ENCODE data around the gene UTS2R.

DNA sequence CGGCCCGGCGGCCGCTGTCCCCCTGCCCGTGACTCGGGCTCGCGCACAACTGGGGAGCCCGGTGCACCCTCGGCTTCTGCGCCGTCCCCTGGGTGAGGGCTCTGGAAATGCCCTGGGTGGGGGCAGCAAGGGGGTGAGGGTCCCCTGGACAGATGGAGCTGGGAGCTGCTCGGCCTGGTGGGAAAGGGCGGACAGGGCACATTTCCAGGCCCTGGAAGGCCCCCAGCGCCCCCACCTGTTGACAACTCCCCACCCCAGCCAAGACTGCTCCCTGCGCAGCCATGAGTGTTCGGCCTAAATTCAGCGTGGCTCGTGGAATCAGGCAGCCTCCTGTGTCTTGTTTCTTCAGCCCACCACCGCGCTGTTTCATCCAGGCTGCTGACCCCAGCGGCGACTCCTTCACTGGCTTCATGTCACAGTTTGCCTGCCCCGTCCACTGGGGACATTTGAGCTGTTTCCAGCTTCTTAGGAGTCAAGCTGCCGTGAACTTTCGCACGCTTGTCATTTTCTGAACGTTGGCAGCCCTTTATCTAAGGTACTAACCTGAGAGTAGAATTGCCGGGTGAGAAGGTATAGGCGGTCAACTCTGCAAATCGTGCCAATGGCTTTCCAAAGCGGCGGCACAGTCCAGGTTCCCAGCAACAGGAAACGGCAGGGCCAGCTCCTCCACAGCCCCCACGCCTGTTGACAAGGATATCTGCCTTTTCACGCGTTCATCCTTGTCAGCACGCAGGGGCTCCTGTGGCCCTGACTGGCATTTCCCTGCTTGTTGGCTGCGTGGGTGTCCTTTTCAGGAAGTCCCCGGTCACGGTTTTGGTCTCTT is 895 bp downstream of the UTS2R start:
- no peak for TF ChIP-seq POLR2AphosphoS5 (IDR thresholded peaks at IDR 0.05)
- TF ChIP-seq SMC3 (conservative IDR thresholded peaks at IDR 0.05; ENCODE audit: poor library complexity), result no peak
- no peak for TF ChIP-seq REST (IDR thresholded peaks at IDR 0.05; ENCODE audit: borderline replicate concordance)
- no peak for TF ChIP-seq EZH2 (IDR thresholded peaks at IDR 0.05; ENCODE audit: borderline replicate concordance, insufficient read depth, low read length, poor library complexity, severe bottlenecking)
- TF ChIP-seq, protein P1, sequence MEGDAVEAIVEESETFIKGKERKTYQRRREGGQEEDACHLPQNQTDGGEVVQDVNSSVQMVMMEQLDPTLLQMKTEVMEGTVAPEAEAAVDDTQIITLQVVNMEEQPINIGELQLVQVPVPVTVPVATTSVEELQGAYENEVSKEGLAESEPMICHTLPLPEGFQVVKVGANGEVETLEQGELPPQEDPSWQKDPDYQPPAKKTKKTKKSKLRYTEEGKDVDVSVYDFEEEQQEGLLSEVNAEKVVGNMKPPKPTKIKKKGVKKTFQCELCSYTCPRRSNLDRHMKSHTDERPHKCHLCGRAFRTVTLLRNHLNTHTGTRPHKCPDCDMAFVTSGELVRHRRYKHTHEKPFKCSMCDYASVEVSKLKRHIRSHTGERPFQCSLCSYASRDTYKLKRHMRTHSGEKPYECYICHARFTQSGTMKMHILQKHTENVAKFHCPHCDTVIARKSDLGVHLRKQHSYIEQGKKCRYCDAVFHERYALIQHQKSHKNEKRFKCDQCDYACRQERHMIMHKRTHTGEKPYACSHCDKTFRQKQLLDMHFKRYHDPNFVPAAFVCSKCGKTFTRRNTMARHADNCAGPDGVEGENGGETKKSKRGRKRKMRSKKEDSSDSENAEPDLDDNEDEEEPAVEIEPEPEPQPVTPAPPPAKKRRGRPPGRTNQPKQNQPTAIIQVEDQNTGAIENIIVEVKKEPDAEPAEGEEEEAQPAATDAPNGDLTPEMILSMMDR (IDR thresholded peaks at IDR 0.05; ENCODE audit: poor library complexity, severe bottlenecking), result no peak
- no peak for TF ChIP-seq EP300 (conservative IDR thresholded peaks at IDR 0.05; ENCODE audit: poor library complexity, severe bottlenecking)
- TF ChIP-seq RAD21 (conservative IDR thresholded peaks at IDR 0.05), result no peak
